ENCODE data around the gene PDE3A. TPM values are rescaled to one million over a fixed set of nuclear protein-coding genes. Genes with fewer than 3 reads are reported as not detected.

Gene PDE3A
- total RNA-seq, 1 experiment from 2014 or later, result 0.12 TPM

DNA sequence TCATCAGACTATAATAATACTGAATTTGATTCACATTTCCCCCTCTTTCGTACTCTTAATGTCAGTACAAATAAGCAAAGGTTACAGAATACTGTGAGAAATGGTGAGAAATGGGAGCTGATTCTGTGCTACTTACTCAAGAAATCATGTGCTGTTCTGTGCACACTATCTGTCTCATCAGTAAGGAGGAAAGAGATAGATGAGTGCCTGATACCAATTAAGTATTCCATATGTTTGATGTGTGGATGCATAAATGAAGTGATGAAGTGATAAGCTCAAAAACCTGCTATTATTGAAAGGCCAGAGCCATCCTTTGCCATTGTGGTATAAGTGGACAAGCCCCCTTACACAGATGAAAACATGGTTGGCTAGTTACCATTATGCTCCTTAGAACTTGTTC lies 127.7 kb downstream of the PDE3A start:
- POLR2A ChIA-PET, result no interaction called here
- Histone ChIP-seq H4K20me1 (ENCODE audit: insufficient read depth) (no peaks in the 10 kb centered on the region), H3K36me3 (ENCODE audit: control insufficient read depth in 1 of 2, insufficient read depth in 2 of 2, low read length in 2 of 2) (no peaks in the 10 kb centered on the region), H3K9me2 (ENCODE audit: insufficient read depth) (no peaks in the 10 kb centered on the region), H3K27ac (ENCODE audit: low read depth, low read length) (no peak overlapping the region), H3K4me2 (ENCODE audit: low read length) (no peak overlapping the region), H3K9me3 (ENCODE audit: control insufficient read depth in 1 of 2, insufficient read depth in 1 of 2, low read depth in 1 of 2, low read length in 2 of 2) (no peaks in the 10 kb centered on the region), H3K4me1 (ENCODE audit: control insufficient read depth in 1 of 2, insufficient read depth in 2 of 2, low read length in 2 of 2) (peaks cover 0 to 23% of the 10 kb centered on the region in 2 experiments; a peak in 3 of 4 replicates), H3K79me2 (ENCODE audit: insufficient read depth, low read length) (no peaks in the 10 kb centered on the region), H3K4me3 (replicated peaks in 1 of 2; ENCODE audit: low read depth in 1 of 2, low read length in 2 of 2) (no peak overlapping the region), H2AFZ (ENCODE audit: low read depth, low read length, poor library complexity, severe bottlenecking) (no peak overlapping the region), H3K27me3 (ENCODE audit: insufficient read depth, low read length) (no peaks in the 10 kb centered on the region), H3K9ac (ENCODE audit: low read length) (no peak overlapping the region)
- no TSS peak for BruUV-seq (replicated peaks)
- intact Hi-C loops (cut with micrococcal nuclease), result no loop called here
- ATAC-seq, result no peak
- CTCF ChIA-PET, result no interaction called here
- no peak for TF ChIP-seq CEBPB (IDR thresholded peaks at IDR 0.05; ENCODE audit: low read depth)
- no peak for TF ChIP-seq JUND (IDR thresholded peaks at IDR 0.05)
- TF ChIP-seq RAD21 (IDR thresholded peaks at IDR 0.05; ENCODE audit: low read depth), result no peak
- no peak for TF ChIP-seq SRF (IDR thresholded peaks at IDR 0.05; ENCODE audit: low read depth)
- TF ChIP-seq ATF3 (IDR thresholded peaks at IDR 0.05), result no peak
- RAD21 ChIA-PET (ENCODE audit: low non-redundant PET in 1 of 2, low total read pairs in 2 of 2, uncharacterized antibody in 2 of 2, unreplicated experiment in 2 of 2), result no interaction called here
- no peak for DNase-seq (ENCODE audit: low read depth, low spot score)

- CTCF ChIA-PET, result no interaction called here
- no peak overlapping the region for H3K4me3 ChIP-seq (replicated peaks in 1 of 2; ENCODE audit: low read depth in 1 of 2, low read length in 2 of 2)
- TF ChIP-seq ZNF274 (IDR thresholded peaks at IDR 0.05; ENCODE audit: low read depth, low read length), result no peak
- no peak for TF ChIP-seq POLR2A (IDR thresholded peaks at IDR 0.05; ENCODE audit: borderline replicate concordance, extremely low read depth, insufficient read depth, insufficient read length)
- TF ChIP-seq SRF (IDR thresholded peaks at IDR 0.05; ENCODE audit: low read depth), result no peak
- TF ChIP-seq POLR2AphosphoS5 (IDR thresholded peaks at IDR 0.05; ENCODE audit: low read depth, low read length), result no peak
- TF ChIP-seq CBX3 (IDR thresholded peaks at IDR 0.05; ENCODE audit: low read depth), result no peak
- no peak for TF ChIP-seq RAD21 (IDR thresholded peaks at IDR 0.05; ENCODE audit: low read depth)
- TF ChIP-seq, protein P1, sequence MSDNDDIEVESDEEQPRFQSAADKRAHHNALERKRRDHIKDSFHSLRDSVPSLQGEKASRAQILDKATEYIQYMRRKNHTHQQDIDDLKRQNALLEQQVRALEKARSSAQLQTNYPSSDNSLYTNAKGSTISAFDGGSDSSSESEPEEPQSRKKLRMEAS (IDR thresholded peaks at IDR 0.05), result no peak
- no peaks in the 10 kb centered on the region for H3K27me3 ChIP-seq (ENCODE audit: insufficient read depth, low read length)
- no peaks in the 10 kb centered on the region for H3K9me3 ChIP-seq (ENCODE audit: control insufficient read depth in 1 of 2, insufficient read depth in 1 of 2, low read depth in 1 of 2, low read length in 2 of 2)
- no peaks in the 10 kb centered on the region for H3K36me3 ChIP-seq (ENCODE audit: control insufficient read depth in 1 of 2, insufficient read depth in 2 of 2, low read length in 2 of 2)
- BruUV-seq (replicated peaks), result no TSS peak
- no peak overlapping the region for H3K4me2 ChIP-seq (ENCODE audit: low read length)
- H4K20me1 ChIP-seq (ENCODE audit: insufficient read depth), result no peaks in the 10 kb centered on the region
- DNase-seq (ENCODE audit: low read depth, low spot score) (no peak), ATAC-seq (no peak)
- H2AFZ ChIP-seq (ENCODE audit: low read depth, low read length, poor library complexity, severe bottlenecking), result no peak overlapping the region
- H3K9me2 ChIP-seq (ENCODE audit: insufficient read depth), result no peaks in the 10 kb centered on the region
- no peaks in the 10 kb centered on the region for H3K79me2 ChIP-seq (ENCODE audit: insufficient read depth, low read length)
- H3K9ac ChIP-seq (ENCODE audit: low read length), result no peak overlapping the region
- no peak overlapping the region for H3K27ac ChIP-seq (ENCODE audit: low read depth, low read length)
- intact Hi-C loops (cut with micrococcal nuclease), result no loop called here
- RAD21 ChIA-PET (ENCODE audit: low non-redundant PET in 1 of 2, low total read pairs in 2 of 2, uncharacterized antibody in 2 of 2, unreplicated experiment in 2 of 2), result no interaction called here
- POLR2A ChIA-PET, result no interaction called here
- peaks cover 0 to 10% of the 10 kb centered on the region in 2 experiments; a peak in 2 of 4 replicates for H3K4me1 ChIP-seq (ENCODE audit: control insufficient read depth in 1 of 2, insufficient read depth in 2 of 2, low read length in 2 of 2)
Measured at GRCh38 chr12:20497707-20498106, 129.4 kb downstream of the PDE3A start.

All from HCT116 (cell line).